LoVo (cell line): ENCODE results near the gene RASA3.
"Not testable (repeated sequence)": the region's sequence is repeated elsewhere in the genome, so short reads cannot be mapped to it uniquely, and the experiment has no call there.

Source experiments
- DNase-seq: peaks from one replicate; pipeline ENCODE4 v3.0.0-alpha.2; 2016; ENCODE audit warnings: low spot score

Gene RASA3

GRCh38 chr13:114002771-114003321 lies 129.6 kb downstream of the RASA3 start:
- DNase-seq = no peak

- no peak for DNase-seq
Measured at GRCh38 chr13:114002009-114002544, 130.3 kb downstream of the RASA3 start.

GRCh38 chr13:114001331-114002008 lies 131.0 kb downstream of the RASA3 start:
- no peak for DNase-seq

- no peak for DNase-seq
Measured at GRCh38 chr13:114000151-114001040, 132.0 kb downstream of the RASA3 start.

GRCh38 chr13:113999618-113999910 lies 132.9 kb downstream of the RASA3 start:
- DNase-seq = no peak

GRCh38 chr13:113998781-113999617 lies 133.4 kb downstream of the RASA3 start:
- DNase-seq = no peak

- DNase-seq = no peak
Measured at GRCh38 chr13:113997845-113998751, 134.3 kb downstream of the RASA3 start.

- no peak for DNase-seq
Measured at GRCh38 chr13:113996912-113997745, 135.3 kb downstream of the RASA3 start.

GRCh38 chr13:113996081-113996911 lies 136.1 kb downstream of the RASA3 start:
- DNase-seq = no peak

GRCh38 chr13:113995051-113995601 lies 137.3 kb downstream of the RASA3 start:
- no peak for DNase-seq

GRCh38 chr13:113992276-113993005 lies 140.0 kb downstream of the RASA3 start:
- no peak for DNase-seq

GRCh38 chr13:113991676-113992179 lies 140.7 kb downstream of the RASA3 start:
- DNase-seq = no peak

GRCh38 chr13:113991191-113991669 lies 141.2 kb downstream of the RASA3 start:
- no peak for DNase-seq

- no peak for DNase-seq
Measured at GRCh38 chr13:113990321-113990837, 142.0 kb downstream of the RASA3 start.

GRCh38 chr13:113989585-113990300 lies 142.7 kb downstream of the RASA3 start:
- no peak for DNase-seq

GRCh38 chr13:113988859-113989258 lies 143.6 kb downstream of the RASA3 start:
- DNase-seq = not testable (repeated sequence)

- no peak for DNase-seq
Measured at GRCh38 chr13:113982296-113982661, 150.1 kb downstream of the RASA3 start.
